ENCODE results near the gene ACOX1.

DNA sequence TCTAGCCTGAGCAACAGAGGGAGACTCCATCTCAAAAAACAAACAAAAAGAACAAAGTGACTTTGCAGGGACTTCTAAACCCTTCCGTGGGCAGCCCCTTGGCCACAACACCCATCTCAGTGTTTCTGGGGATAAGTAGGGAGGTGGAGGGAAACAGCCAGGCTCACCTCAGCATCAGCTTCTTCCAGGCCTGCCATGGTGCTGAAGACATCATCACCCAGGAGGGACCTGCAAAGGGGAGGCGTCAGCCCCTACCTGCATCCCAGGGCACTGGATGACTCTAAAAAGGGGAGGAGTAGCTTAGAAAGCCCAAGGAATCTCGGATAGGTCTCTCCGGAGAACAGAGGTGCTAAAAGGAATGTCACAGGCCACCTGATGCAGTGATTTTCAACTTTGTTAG, 47.9 kb downstream of the ACOX1 start:
- no peak for TF ChIP-seq POLR2A (IDR thresholded peaks at IDR 0.05)
- TF ChIP-seq, protein P1, sequence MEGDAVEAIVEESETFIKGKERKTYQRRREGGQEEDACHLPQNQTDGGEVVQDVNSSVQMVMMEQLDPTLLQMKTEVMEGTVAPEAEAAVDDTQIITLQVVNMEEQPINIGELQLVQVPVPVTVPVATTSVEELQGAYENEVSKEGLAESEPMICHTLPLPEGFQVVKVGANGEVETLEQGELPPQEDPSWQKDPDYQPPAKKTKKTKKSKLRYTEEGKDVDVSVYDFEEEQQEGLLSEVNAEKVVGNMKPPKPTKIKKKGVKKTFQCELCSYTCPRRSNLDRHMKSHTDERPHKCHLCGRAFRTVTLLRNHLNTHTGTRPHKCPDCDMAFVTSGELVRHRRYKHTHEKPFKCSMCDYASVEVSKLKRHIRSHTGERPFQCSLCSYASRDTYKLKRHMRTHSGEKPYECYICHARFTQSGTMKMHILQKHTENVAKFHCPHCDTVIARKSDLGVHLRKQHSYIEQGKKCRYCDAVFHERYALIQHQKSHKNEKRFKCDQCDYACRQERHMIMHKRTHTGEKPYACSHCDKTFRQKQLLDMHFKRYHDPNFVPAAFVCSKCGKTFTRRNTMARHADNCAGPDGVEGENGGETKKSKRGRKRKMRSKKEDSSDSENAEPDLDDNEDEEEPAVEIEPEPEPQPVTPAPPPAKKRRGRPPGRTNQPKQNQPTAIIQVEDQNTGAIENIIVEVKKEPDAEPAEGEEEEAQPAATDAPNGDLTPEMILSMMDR (IDR thresholded peaks at IDR 0.05), result no peak

All from transverse colon (tissue), 3 donors.